ENCODE measurements around the gene LIN7C.
A peak's percentile ranks its signal among the peaks of the same experiment; 100 is the strongest.

Gene LIN7C

GRCh38 chr11:27473017-27473406 lies 33.6 kb downstream of the LIN7C start:
- no peak for DNase-seq (ENCODE audit: extremely low read depth, low read depth)
- H3K4me3 ChIP-seq (replicated peaks; ENCODE audit: low read depth, low read length) = peak overlapping the region; percentile 63

GRCh38 chr11:27472398-27473016 lies 34.1 kb downstream of the LIN7C start, which contains the start of gene LGR4:
LGR4 (minus strand) TSS chr11:27472790; CDS start chr11:27472302, 488 bp downstream.
- TF ChIP-seq CTCF (IDR thresholded peaks at IDR 0.05; ENCODE audit: low read depth, low read length, missing control alignments) = no peak
- H3K4me3 ChIP-seq (replicated peaks; ENCODE audit: low read depth, low read length) = peak within 1 kb of the TSS; percentile 63

More at GRCh38 chr11:27473017-27473406, 33.6 kb downstream of the LIN7C start:
- TF ChIP-seq CTCF (IDR thresholded peaks at IDR 0.05; ENCODE audit: low read depth, low read length, missing control alignments) = no peak

GRCh38 chr11:27471589-27472397 lies 34.8 kb downstream of the LIN7C start:
- no peak for DNase-seq (ENCODE audit: extremely low read depth, low read depth)

More at GRCh38 chr11:27472398-27473016, 34.1 kb downstream of the LIN7C start, which contains the start of gene LGR4:
- DNase-seq (ENCODE audit: extremely low read depth, low read depth) = peak; percentile 81

GRCh38 chr11:27470826-27471588 lies 35.6 kb downstream of the LIN7C start:
- no peak for TF ChIP-seq CTCF (IDR thresholded peaks at IDR 0.05; ENCODE audit: low read depth, low read length, missing control alignments)
- peak overlapping the region; percentile 63 for H3K4me3 ChIP-seq (replicated peaks; ENCODE audit: low read depth, low read length)
- no peak for DNase-seq (ENCODE audit: extremely low read depth, low read depth)

More at GRCh38 chr11:27471589-27472397, 34.8 kb downstream of the LIN7C start:
- peak overlapping the region; percentile 63 for H3K4me3 ChIP-seq (replicated peaks; ENCODE audit: low read depth, low read length)
- TF ChIP-seq CTCF (IDR thresholded peaks at IDR 0.05; ENCODE audit: low read depth, low read length, missing control alignments) = no peak

- DNase-seq (ENCODE audit: extremely low read depth, low read depth) = no peak
- H3K4me3 ChIP-seq (replicated peaks; ENCODE audit: low read depth, low read length) = no peak overlapping the region
- no peak for TF ChIP-seq CTCF (IDR thresholded peaks at IDR 0.05; ENCODE audit: low read depth, low read length, missing control alignments)
These were observed 36.4 kb downstream of the LIN7C start for GRCh38 chr11:27470166-27470565.

- no peak for DNase-seq (ENCODE audit: extremely low read depth, low read depth)
- no peak for TF ChIP-seq CTCF (IDR thresholded peaks at IDR 0.05; ENCODE audit: low read depth, low read length, missing control alignments)
- H3K4me3 ChIP-seq (replicated peaks; ENCODE audit: low read depth, low read length) = no peak overlapping the region
These were observed 37.4 kb downstream of the LIN7C start for GRCh38 chr11:27468995-27469695.
